Gastrocnemius medialis (tissue), 4 donors: Measurements from ENCODE around the gene ESR1. TPM values are rescaled to one million over a fixed set of nuclear protein-coding genes. Genes with fewer than 3 reads are reported as not detected.

Source experiments
- ATAC-seq, 2 donors: fragments of 150-250 bp; one replicate each; pipeline ENCODE4 v1.9.1; 2016
- DNase-seq, 2 donors: peaks; one replicate each; pipeline ENCODE4 v3.0.0-alpha.2; 2019
- H3K27ac ChIP-seq, 4 donors: fragments of 200-600 bp; sonication (generic); 1 replicate in 1 of 4; 2 replicates in 3 of 4; pipeline ENCODE4 v1.5.1; 2016 to 2018; ENCODE audit warnings: mild to moderate bottlenecking in 2 of 4, moderate library complexity in 1 of 4
- H3K27me3 ChIP-seq, 3 donors: fragments of 200-600 bp; sonication (generic) in 2 of 3; 1 replicate in 1 of 3; 2 replicates in 2 of 3; pipeline versions ENCODE4 v1.5.1 to v1.6.0; 2016 to 2019; ENCODE audit warnings: mild to moderate bottlenecking in 1 of 3, moderate library complexity in 1 of 3
- H3K36me3 ChIP-seq, 2 donors: fragments of 200-600 bp; sonication (generic) in 1 of 2; one replicate each; pipeline ENCODE4 v1.5.1; 2017 to 2018
- H3K4me1 ChIP-seq, 2 donors: fragments of 200-600 bp; sonication (generic) in 1 of 2; one replicate each; pipeline ENCODE4 v1.5.1; 2016 to 2017; ENCODE audit warnings: mild to moderate bottlenecking in 2 of 2
- H3K4me3 ChIP-seq, 4 donors: fragments of 200-600 bp; sonication (generic) in 3 of 4; 1 replicate in 1 of 4; 2 replicates in 3 of 4; pipeline ENCODE4 v1.5.1; 2016 to 2019; ENCODE audit warnings: mild to moderate bottlenecking in 2 of 4
- H3K9me3 ChIP-seq, 3 donors: fragments of 200-600 bp; sonication (generic) in 2 of 3; 1 replicate in 1 of 3; 2 replicates in 2 of 3; pipeline ENCODE4 v1.5.1; 2016 to 2019
- CTCF ChIP-seq, 5 experiments: fragments of 450-650 bp in 3 of 5; fragments of 200-600 bp in 2 of 5; sonication (generic) in 2 of 5; IDR thresholded peaks in 4 of 5; conservative IDR thresholded peaks in 1 of 5; 1 replicate in 4 of 5; 2 replicates in 1 of 5; pipeline ENCODE4 v1.5.1; 2016 to 2019; ENCODE audit warnings: antibody characterized with exemption in 5 of 5, mild to moderate bottlenecking in 3 of 5, moderate library complexity in 3 of 5
- POLR2A ChIP-seq, 2 donors: fragments of 450-650 bp; IDR thresholded peaks; one replicate each; pipeline ENCODE4 v1.6.1; 2017; ENCODE audit warnings: antibody characterized with exemption in 2 of 2, mild to moderate bottlenecking in 2 of 2, moderate library complexity in 2 of 2
- in situ Hi-C, 4 donors: fragments of 200-750 bp; cut with MboI; loops; one replicate each; pipeline versions ENCODE4 v1.15.0 to v1.8.0; 2017; ENCODE audit warnings: low sequenced_read_pairs in 4 of 4
- intact Hi-C: fragments of 100-400 bp; cut with DNase I; formaldehyde crosslinking; loops from one replicate; pipeline ENCODE4 v1.15.1; 2023; ENCODE audit warnings: low total_unique reads
- total RNA-seq, 4 donors: library from RNA; depleted of rRNA; stranded (reverse); fragments of >200 nt; gene quantifications; one replicate each; pipeline versions ENCODE4 v1.1.0 to v1.2.3, GENCODE V29; 2016

ESR1 gene
- total RNA-seq, 4 donors from 2014 or later: 0.61 to 1.1 (median 1.1) TPM

GRCh38 chr6:151870375-151870774 is 62.9 kb downstream of the ESR1 start:
- in situ Hi-C loops: no loop called here

GRCh38 chr6:151875524-151875923 is 68.0 kb downstream of the ESR1 start:
- peak overlapping the region; percentile 11 to 78 (median 47) for H3K27ac ChIP-seq
- H3K4me3 ChIP-seq: no peak overlapping the region
- intact Hi-C loops: no loop called here
- ATAC-seq (peak in 1 of 2 donors; percentile 34), DNase-seq (no peak)
- in situ Hi-C loops: no loop called here
- H3K27me3 ChIP-seq: no peaks in the 10 kb centered on the region
- no peaks in the 10 kb centered on the region for H3K9me3 ChIP-seq
- no peak for TF ChIP-seq POLR2A (IDR thresholded peaks at IDR 0.05)
- TF ChIP-seq CTCF (IDR thresholded peaks at IDR 0.05 in 4 of 5, conservative IDR thresholded peaks at IDR 0.05 in 1 of 5): no peak
- no peaks in the 10 kb centered on the region for H3K36me3 ChIP-seq
- peaks cover 8 to 22% of the 10 kb centered on the region in 2 donors for H3K4me1 ChIP-seq

More at GRCh38 chr6:151870375-151870774, 62.9 kb downstream of the ESR1 start:
- no peaks in the 10 kb centered on the region for H3K9me3 ChIP-seq
- intact Hi-C loops: no loop called here
- H3K27ac ChIP-seq: no peak overlapping the region
- no peak overlapping the region for H3K4me3 ChIP-seq
- no peaks in the 10 kb centered on the region for H3K4me1 ChIP-seq
- DNase-seq: no peak
- ATAC-seq: no peak
- TF ChIP-seq POLR2A (IDR thresholded peaks at IDR 0.05) (no peak), CTCF (IDR thresholded peaks at IDR 0.05 in 4 of 5, conservative IDR thresholded peaks at IDR 0.05 in 1 of 5) (no peak)
- no peaks in the 10 kb centered on the region for H3K36me3 ChIP-seq
- H3K27me3 ChIP-seq: no peaks in the 10 kb centered on the region

DNA sequence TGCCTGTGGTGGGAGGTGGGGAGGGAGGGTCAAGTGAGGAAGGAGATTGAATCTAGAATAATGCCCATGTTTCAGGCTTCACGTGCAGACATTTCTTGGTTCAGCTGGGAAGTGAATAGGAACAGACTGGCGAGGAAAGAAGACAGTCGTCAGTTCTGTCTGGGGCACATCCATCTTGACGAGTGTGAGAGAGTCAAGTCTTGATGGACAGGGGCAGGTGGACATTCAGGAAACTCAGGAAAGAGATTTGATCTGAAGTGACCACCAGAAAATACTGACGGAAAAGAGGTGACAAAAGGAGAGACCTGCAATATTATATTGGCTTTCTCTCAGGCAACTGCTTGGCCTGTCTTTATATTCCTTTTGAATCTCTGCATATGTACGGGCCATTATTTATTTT is 68.6 kb downstream of the ESR1 start:
- H3K36me3 ChIP-seq: no peaks in the 10 kb centered on the region
- peak in 1 of 2 donors; percentile 40 for DNase-seq
- TF ChIP-seq POLR2A (IDR thresholded peaks at IDR 0.05) (no peak), CTCF (IDR thresholded peaks at IDR 0.05 in 4 of 5, conservative IDR thresholded peaks at IDR 0.05 in 1 of 5) (no peak)
- peak overlapping the region; percentile 6 to 29 (median 18) for H3K4me3 ChIP-seq
- in situ Hi-C loops: no loop called here
- ATAC-seq: peak; percentile 42 to 81
- peak overlapping the region; percentile 11 to 78 (median 47) for H3K27ac ChIP-seq
- peaks cover 8 to 22% of the 10 kb centered on the region in 2 donors for H3K4me1 ChIP-seq
- no peaks in the 10 kb centered on the region for H3K27me3 ChIP-seq
- intact Hi-C loops: no loop called here
- no peaks in the 10 kb centered on the region for H3K9me3 ChIP-seq

DNA sequence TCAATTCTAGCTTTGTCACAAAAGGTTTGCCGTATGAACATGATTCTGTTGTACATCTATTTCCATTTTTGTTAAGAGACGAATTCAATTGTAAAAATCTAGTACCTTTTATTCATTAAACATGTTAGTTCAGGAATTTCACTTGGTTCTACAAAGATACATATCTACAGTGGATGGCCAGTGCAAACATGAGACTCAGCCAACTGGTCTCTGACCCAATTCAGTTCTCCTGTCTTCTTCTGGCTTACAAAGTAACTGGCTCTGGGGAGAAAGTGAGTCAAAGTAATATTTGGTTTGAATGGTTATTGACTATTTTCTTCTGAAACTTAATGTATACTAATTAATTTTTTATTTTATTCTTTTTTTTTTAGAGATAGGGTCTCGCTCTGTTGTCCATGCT is 70.0 kb downstream of the ESR1 start:
- peaks cover 8 to 22% of the 10 kb centered on the region in 2 donors for H3K4me1 ChIP-seq
- H3K4me3 ChIP-seq: no peak overlapping the region
- ATAC-seq (no peak), DNase-seq (no peak)
- H3K27me3 ChIP-seq: no peaks in the 10 kb centered on the region
- H3K9me3 ChIP-seq: no peaks in the 10 kb centered on the region
- in situ Hi-C loops: no loop called here
- no peak overlapping the region for H3K27ac ChIP-seq
- no peak for TF ChIP-seq POLR2A (IDR thresholded peaks at IDR 0.05)
- TF ChIP-seq CTCF (IDR thresholded peaks at IDR 0.05 in 4 of 5, conservative IDR thresholded peaks at IDR 0.05 in 1 of 5): no peak
- intact Hi-C loops: no loop called here
- no peaks in the 10 kb centered on the region for H3K36me3 ChIP-seq

GRCh38 chr6:151881231-151881630 is 73.7 kb downstream of the ESR1 start:
- no peak for DNase-seq

More at GRCh38 chr6:151881231-151881630, 73.7 kb downstream of the ESR1 start:
- H3K9me3 ChIP-seq: no peaks in the 10 kb centered on the region
- no peak overlapping the region for H3K27ac ChIP-seq
- no peak overlapping the region for H3K4me3 ChIP-seq
- no peaks in the 10 kb centered on the region for H3K36me3 ChIP-seq
- no peaks in the 10 kb centered on the region for H3K27me3 ChIP-seq
- no peak for ATAC-seq
- in situ Hi-C loops (no loop called here), intact Hi-C loops (no loop called here)
- TF ChIP-seq POLR2A (IDR thresholded peaks at IDR 0.05): no peak
- no peak for TF ChIP-seq CTCF (IDR thresholded peaks at IDR 0.05 in 4 of 5, conservative IDR thresholded peaks at IDR 0.05 in 1 of 5)
- H3K4me1 ChIP-seq: peaks cover 3 to 17% of the 10 kb centered on the region in 2 donors
